Measurements from ENCODE around the gene GPHB5.

DNA sequence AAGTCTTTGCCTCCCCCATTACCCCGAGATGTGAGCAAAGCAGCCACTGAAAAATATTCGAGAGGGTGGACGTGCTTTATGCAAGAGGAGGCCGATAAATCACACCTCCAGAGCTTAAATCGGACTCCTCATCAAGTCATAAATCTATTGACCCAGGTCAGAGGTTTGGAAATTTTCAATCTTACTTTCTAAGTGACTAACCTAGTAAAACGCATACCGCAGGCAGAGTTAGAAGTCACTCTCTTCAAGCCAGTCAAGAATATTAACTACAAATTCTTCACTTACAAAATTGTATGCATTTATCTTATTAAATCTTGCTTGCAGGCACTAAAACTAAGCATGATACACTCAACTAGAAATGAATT lies 34.9 kb downstream of the GPHB5 start:
- TF ChIP-seq FOXA1 (IDR thresholded peaks at IDR 0.05; ENCODE audit: borderline replicate concordance) (no peak), NBN (IDR thresholded peaks at IDR 0.05; ENCODE audit: low read depth) (no peak), ZNF699 (CRISPR knock-in tag; IDR thresholded peaks at IDR 0.05; ENCODE audit: insufficient replicate concordance) (no peak), ZNF76 (CRISPR knock-in tag; IDR thresholded peaks at IDR 0.05; ENCODE audit: borderline replicate concordance) (no peak)

Data from K562 (cell line).